Neural progenitor cell (in vitro differentiated cells): Measurements from ENCODE around the gene CCNI2.

ENCODE experiments used
- CTCF ChIP-seq: fragments of 200-600 bp; sonication (generic); IDR thresholded peaks from 2 replicates; pipeline ENCODE4 v1.5.1; 2017; ENCODE audit warnings: antibody characterized with exemption, mild to moderate bottlenecking
- EZH2 ChIP-seq: fragments of 200-600 bp; sonication (generic); IDR thresholded peaks from 2 replicates; pipeline ENCODE4 v1.6.1; 2017; ENCODE audit warnings: antibody characterized with exemption, mild to moderate bottlenecking, moderate library complexity

GRCh38 chr5:132746592-132746953 lies 653 bp upstream of the CCNI2 start:
- no peak for TF ChIP-seq CTCF
- TF ChIP-seq EZH2: no peak
